GM03348 (cell line): ENCODE results near the gene YTHDF1.

Experiments used
- DNase-seq: peaks from one replicate; pipeline ENCODE4 v3.0.0; 2012; ENCODE audit warnings: low spot score

Gene YTHDF1

GRCh38 chr20:63248835-63249591 is 33.1 kb upstream of the YTHDF1 start:
- DNase-seq = no peak

GRCh38 chr20:63247671-63248228 is 31.8 kb upstream of the YTHDF1 start:
- no peak for DNase-seq

- no peak for DNase-seq
These were observed 30.8 kb upstream of the YTHDF1 start for GRCh38 chr20:63246490-63247288.

GRCh38 chr20:63244468-63244867 is 28.5 kb upstream of the YTHDF1 start:
- no peak for DNase-seq

GRCh38 chr20:63243604-63244247 is 27.8 kb upstream of the YTHDF1 start:
- no peak for DNase-seq

- DNase-seq = no peak
These were observed 26.8 kb upstream of the YTHDF1 start for GRCh38 chr20:63242736-63243135.

- DNase-seq = no peak
These were observed 25.3 kb upstream of the YTHDF1 start for GRCh38 chr20:63241272-63241671.

GRCh38 chr20:63240004-63240403 is 24.1 kb upstream of the YTHDF1 start:
- no peak for DNase-seq

GRCh38 chr20:63239431-63239830 is 23.5 kb upstream of the YTHDF1 start:
- DNase-seq = no peak

GRCh38 chr20:63238514-63239125 is 22.7 kb upstream of the YTHDF1 start:
- no peak for DNase-seq

GRCh38 chr20:63238031-63238430 is 22.1 kb upstream of the YTHDF1 start:
- DNase-seq = no peak

GRCh38 chr20:63236116-63236837 is 20.3 kb upstream of the YTHDF1 start:
- no peak for DNase-seq

GRCh38 chr20:63235399-63235983 is 19.6 kb upstream of the YTHDF1 start, which contains the start of gene BIRC7:
TSS of gene BIRC7 (plus strand) at chr20:63235905. CDS start at chr20:63236097, 192 bp downstream.
- no peak for DNase-seq

GRCh38 chr20:63234693-63235398 is 18.9 kb upstream of the YTHDF1 start:
- no peak for DNase-seq

- DNase-seq = no peak
These were observed 18.0 kb upstream of the YTHDF1 start for GRCh38 chr20:63233924-63234323.

GRCh38 chr20:63233061-63233344 is 17.1 kb upstream of the YTHDF1 start:
- no peak for DNase-seq

- DNase-seq = peak; percentile 82
These were observed 16.5 kb upstream of the YTHDF1 start for GRCh38 chr20:63232235-63233060.

GRCh38 chr20:63230800-63231268 is 14.9 kb upstream of the YTHDF1 start:
- peak; percentile 88 for DNase-seq

- no peak for DNase-seq
These were observed 12.9 kb upstream of the YTHDF1 start for GRCh38 chr20:63228806-63229205.
